ENCODE data around the gene FBXW7.

FBXW7 gene

DNA sequence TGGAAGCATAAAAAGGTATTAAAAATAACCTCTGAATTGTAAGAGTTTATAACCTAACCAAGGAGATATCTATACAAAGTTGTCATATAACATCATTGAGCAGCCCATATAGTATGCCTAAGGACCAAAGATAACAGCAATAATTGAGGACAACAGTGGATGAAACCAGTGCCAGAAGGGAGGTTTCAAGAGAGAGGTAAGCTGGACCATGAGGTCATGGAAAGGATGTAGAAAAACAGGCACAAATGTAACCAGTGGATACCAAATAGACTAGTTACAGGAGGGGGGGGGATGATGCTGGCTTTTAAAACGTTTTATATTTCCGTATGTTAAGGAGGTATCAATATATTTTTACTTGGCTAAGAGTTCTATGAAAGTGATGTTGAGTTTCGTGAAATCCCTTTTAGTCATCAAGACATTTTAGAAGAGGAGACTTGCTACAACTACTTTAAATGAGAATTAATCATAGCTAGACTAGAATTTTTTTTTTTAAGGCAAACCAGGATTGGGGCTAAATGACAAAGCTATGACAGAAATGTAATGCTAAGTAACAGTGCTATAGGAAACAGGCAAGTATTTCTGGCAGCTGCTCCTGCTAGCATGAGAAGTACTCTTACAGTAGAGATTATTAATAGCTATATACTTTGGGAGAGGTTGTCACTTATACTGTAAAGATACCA lies 161.1 kb downstream of the FBXW7 start:
- no peaks in the 10 kb centered on the region for H3K4me1 ChIP-seq (ENCODE audit: control insufficient read depth, insufficient read depth, low read length, unreplicated experiment)
- H3K79me2 ChIP-seq (ENCODE audit: control insufficient read depth, insufficient read depth, low read length, unreplicated experiment), result no peaks in the 10 kb centered on the region
- no peak overlapping the region for H3K4me3 ChIP-seq (ENCODE audit: low read depth, low read length)
- H2AFZ ChIP-seq (ENCODE audit: low read length, unreplicated experiment), result no peak overlapping the region
- no peaks in the 10 kb centered on the region for H3K27me3 ChIP-seq (ENCODE audit: insufficient read depth, low read length)
- H3K27ac ChIP-seq (ENCODE audit: low read depth, low read length), result no peak overlapping the region
- H3K36me3 ChIP-seq (ENCODE audit: insufficient read depth, low read length), result no peaks in the 10 kb centered on the region

DNA sequence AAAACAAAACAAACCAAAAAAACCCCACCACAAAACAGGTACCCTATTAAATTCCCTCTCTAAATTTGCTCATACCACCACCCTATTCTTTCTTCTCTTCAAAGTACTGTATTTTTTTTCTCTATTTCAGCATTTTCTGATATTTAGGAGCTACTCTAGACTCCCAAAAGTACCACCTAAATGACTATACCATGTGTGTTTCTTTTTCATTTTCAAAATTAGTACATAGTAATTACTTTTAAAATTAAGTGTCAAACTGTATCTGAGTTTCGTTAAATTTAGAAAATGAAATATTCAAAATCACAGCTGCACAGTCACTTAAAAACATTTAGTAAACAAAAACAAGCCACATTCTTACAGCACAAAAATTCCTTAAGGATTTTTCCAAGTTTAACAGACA lies 161.7 kb downstream of the FBXW7 start:
- no peaks in the 10 kb centered on the region for H3K79me2 ChIP-seq (ENCODE audit: control insufficient read depth, insufficient read depth, low read length, unreplicated experiment)
- no peak overlapping the region for H3K27ac ChIP-seq (ENCODE audit: low read depth, low read length)
- no peak overlapping the region for H2AFZ ChIP-seq (ENCODE audit: low read length, unreplicated experiment)
- H3K27me3 ChIP-seq (ENCODE audit: insufficient read depth, low read length), result no peaks in the 10 kb centered on the region
- no peaks in the 10 kb centered on the region for H3K36me3 ChIP-seq (ENCODE audit: insufficient read depth, low read length)
- no peak overlapping the region for H3K4me3 ChIP-seq (ENCODE audit: low read depth, low read length)
- no peaks in the 10 kb centered on the region for H3K4me1 ChIP-seq (ENCODE audit: control insufficient read depth, insufficient read depth, low read length, unreplicated experiment)

DNA sequence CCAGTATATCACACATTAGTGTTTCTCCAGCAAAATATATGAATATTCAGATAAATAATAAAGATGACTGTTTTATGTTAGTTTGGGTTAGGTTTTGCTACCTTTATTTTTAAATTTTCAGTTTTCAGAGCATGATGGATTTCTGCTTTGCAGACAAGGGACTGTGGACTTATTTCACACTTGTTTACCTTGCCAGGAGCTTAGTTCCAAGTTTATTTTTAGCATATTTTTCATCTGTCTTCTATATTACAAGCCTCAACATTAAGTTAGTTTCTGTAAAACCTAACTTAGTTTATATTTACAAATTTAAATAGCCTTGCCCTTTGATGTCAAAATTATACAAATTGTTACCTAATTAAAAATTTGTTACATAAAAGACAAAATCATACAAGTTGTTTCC lies 163.4 kb downstream of the FBXW7 start:
- no peak overlapping the region for H3K27ac ChIP-seq (ENCODE audit: low read depth, low read length)
- H3K27me3 ChIP-seq (ENCODE audit: insufficient read depth, low read length), result no peaks in the 10 kb centered on the region
- no peaks in the 10 kb centered on the region for H3K4me1 ChIP-seq (ENCODE audit: control insufficient read depth, insufficient read depth, low read length, unreplicated experiment)
- no peak overlapping the region for H2AFZ ChIP-seq (ENCODE audit: low read length, unreplicated experiment)
- H3K36me3 ChIP-seq (ENCODE audit: insufficient read depth, low read length), result no peaks in the 10 kb centered on the region
- no peak overlapping the region for H3K4me3 ChIP-seq (ENCODE audit: low read depth, low read length)
- H3K79me2 ChIP-seq (ENCODE audit: control insufficient read depth, insufficient read depth, low read length, unreplicated experiment), result no peaks in the 10 kb centered on the region

DNA sequence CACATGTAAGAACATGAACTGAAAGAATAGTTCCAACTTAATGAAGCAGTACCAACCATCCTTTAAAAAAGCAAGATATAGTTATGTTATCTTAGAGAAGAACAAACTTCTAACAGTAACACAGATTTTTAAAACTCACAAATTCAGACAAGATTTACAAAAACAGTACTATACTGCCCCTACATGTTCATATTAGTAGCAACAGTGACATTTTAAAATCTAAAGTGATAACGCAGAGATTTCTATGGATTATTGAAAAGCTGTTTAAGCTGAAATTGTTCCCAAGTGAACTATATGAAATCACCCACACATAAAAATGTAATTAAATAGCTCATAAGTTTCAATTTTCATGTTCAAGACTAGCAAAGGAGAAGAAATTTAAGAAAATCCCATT lies 166.0 kb downstream of the FBXW7 start:
- Histone ChIP-seq H3K27me3 (ENCODE audit: insufficient read depth, low read length) (no peaks in the 10 kb centered on the region), H3K4me3 (ENCODE audit: low read depth, low read length) (no peak overlapping the region), H3K79me2 (ENCODE audit: control insufficient read depth, insufficient read depth, low read length, unreplicated experiment) (no peaks in the 10 kb centered on the region), H3K4me1 (ENCODE audit: control insufficient read depth, insufficient read depth, low read length, unreplicated experiment) (no peaks in the 10 kb centered on the region), H3K27ac (ENCODE audit: low read depth, low read length) (no peak overlapping the region), H2AFZ (ENCODE audit: low read length, unreplicated experiment) (no peak overlapping the region), H3K36me3 (ENCODE audit: insufficient read depth, low read length) (0 out of 2 replicates have a peak, but pooled peaks cover 5% of the 10 kb centered on the region)

DNA sequence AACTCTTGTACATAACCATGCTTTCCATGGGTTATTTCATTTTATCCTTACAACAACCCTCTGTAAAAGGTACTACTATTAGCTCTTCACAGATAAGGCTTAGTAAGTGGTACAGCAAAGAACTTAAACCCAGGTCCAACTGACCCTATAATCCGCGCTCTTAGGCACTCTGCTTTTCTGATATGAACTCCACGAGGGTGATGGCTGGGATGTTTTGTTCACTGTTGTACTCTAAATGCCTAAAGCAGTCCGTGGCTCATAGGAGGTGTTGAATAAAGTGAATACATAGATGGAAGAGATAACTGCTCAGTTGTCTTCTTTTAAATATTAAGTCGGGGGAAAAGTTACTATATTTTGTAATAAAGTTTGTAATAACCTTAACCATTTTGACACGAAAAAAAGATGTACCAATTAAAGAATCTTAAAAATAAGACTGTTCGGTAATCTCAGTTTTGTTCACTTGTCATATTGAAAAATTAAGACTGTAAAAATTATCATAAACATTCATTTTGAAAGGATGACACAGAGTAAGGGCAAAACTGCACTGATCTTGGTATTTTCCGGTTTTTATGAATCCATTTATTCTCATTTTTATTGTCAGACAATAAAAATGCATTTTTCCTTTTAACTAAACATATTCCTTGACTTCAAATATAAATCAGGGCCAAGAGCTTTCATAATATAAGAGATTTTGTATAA lies 166.5 kb downstream of the FBXW7 start:
- H3K27me3 ChIP-seq (ENCODE audit: insufficient read depth, low read length), result no peaks in the 10 kb centered on the region
- H3K79me2 ChIP-seq (ENCODE audit: control insufficient read depth, insufficient read depth, low read length, unreplicated experiment), result no peaks in the 10 kb centered on the region
- H3K4me1 ChIP-seq (ENCODE audit: control insufficient read depth, insufficient read depth, low read length, unreplicated experiment), result peaks cover 2% of the 10 kb centered on the region
- no peak overlapping the region for H3K27ac ChIP-seq (ENCODE audit: low read depth, low read length)
- no peak overlapping the region for H3K4me3 ChIP-seq (ENCODE audit: low read depth, low read length)
- 0 out of 2 replicates have a peak, but pooled peaks cover 5% of the 10 kb centered on the region for H3K36me3 ChIP-seq (ENCODE audit: insufficient read depth, low read length)
- no peak overlapping the region for H2AFZ ChIP-seq (ENCODE audit: low read length, unreplicated experiment)

DNA sequence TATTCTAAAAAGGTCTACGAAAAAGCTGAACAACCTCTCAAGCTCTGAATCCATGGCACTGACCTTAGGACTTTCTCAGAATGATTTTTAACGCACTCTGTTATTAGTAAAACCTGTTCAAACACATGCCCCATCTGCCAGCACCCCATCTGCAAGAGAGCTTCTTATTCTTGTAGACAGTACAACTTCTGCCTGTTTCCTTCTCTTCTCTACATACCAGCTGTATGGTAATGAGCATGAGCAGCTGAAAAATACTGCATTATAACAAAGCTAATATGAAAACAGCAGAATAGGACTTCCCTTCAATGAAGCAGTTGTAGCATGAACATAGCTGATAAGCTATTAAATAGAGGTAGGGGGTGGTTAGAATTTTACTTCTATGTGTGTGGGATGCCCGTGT lies 167.9 kb downstream of the FBXW7 start:
- peaks cover 15% of the 10 kb centered on the region for H3K4me1 ChIP-seq (ENCODE audit: control insufficient read depth, insufficient read depth, low read length, unreplicated experiment)
- no peak overlapping the region for H2AFZ ChIP-seq (ENCODE audit: low read length, unreplicated experiment)
- no peak overlapping the region for H3K4me3 ChIP-seq (ENCODE audit: low read depth, low read length)
- H3K79me2 ChIP-seq (ENCODE audit: control insufficient read depth, insufficient read depth, low read length, unreplicated experiment), result no peaks in the 10 kb centered on the region
- H3K36me3 ChIP-seq (ENCODE audit: insufficient read depth, low read length), result 0 out of 2 replicates have a peak, but pooled peaks cover 5% of the 10 kb centered on the region
- H3K27me3 ChIP-seq (ENCODE audit: insufficient read depth, low read length), result no peaks in the 10 kb centered on the region
- no peak overlapping the region for H3K27ac ChIP-seq (ENCODE audit: low read depth, low read length)

DNA sequence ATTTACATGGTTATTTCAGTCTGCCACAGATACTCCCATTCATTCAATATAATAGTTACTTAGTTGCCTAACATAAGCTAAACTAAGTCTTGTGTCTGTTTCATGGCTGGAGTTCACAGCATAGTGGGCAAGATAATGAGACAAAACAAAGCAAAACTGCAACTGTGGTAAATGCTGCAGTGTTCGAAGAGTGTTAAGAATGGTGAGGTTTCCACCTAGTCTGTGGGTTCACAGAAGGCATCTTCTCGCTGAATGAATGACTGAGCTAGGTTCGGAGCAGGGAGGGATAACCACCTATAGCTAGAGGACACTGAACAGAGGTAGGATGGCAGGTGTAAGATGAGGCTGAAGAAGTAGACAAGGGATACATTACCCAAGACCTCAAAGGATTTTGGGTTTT lies 171.0 kb downstream of the FBXW7 start:
- H3K4me1 ChIP-seq (ENCODE audit: control insufficient read depth, insufficient read depth, low read length, unreplicated experiment), result peaks cover 27% of the 10 kb centered on the region
- no peak overlapping the region for H3K4me3 ChIP-seq (ENCODE audit: low read depth, low read length)
- H2AFZ ChIP-seq (ENCODE audit: low read length, unreplicated experiment), result no peak overlapping the region
- H3K27me3 ChIP-seq (ENCODE audit: insufficient read depth, low read length), result no peaks in the 10 kb centered on the region
- no peak overlapping the region for H3K27ac ChIP-seq (ENCODE audit: low read depth, low read length)
- H3K36me3 ChIP-seq (ENCODE audit: insufficient read depth, low read length), result 0 out of 2 replicates have a peak, but pooled peaks cover 5% of the 10 kb centered on the region
- no peaks in the 10 kb centered on the region for H3K79me2 ChIP-seq (ENCODE audit: control insufficient read depth, insufficient read depth, low read length, unreplicated experiment)

DNA sequence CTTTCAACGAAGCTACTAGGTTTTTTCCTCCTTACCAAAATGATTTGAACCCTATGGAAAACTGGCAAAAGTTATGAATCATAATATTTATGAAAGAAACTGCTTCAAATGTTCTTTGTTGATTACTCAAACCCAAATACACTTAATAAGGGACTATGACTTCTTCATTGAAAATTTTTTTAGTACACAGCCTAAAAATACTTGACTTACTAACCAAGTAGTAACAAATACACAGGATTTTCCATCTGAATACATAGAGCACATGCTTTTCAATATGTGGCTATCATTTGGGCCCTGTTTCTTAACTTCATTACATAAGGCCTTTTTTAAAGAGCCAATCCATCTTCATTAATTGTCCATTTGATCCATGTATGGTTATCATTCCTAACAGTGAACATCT lies 171.5 kb downstream of the FBXW7 start:
- H3K4me3 ChIP-seq (ENCODE audit: low read depth, low read length), result no peak overlapping the region

DNA sequence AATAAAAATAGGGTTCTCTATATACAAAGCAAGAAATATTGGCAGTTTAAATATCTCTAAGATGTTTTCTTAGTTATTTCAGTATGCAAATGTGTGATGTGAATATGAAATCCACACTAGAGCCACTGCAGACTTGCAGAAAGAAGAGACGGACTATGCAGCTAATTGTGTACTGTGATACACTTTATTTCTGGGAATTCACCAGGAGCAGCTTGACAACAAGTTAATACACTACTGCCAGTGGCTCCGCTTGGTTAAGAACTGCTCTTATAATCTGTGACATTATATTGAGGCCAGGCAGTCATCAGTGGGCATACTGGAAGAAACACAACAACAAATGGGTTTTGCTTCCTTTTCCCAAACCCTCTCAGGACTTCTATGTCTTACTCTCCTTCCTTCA lies 172.0 kb downstream of the FBXW7 start:
- no peaks in the 10 kb centered on the region for H3K79me2 ChIP-seq (ENCODE audit: control insufficient read depth, insufficient read depth, low read length, unreplicated experiment)
- H3K4me1 ChIP-seq (ENCODE audit: control insufficient read depth, insufficient read depth, low read length, unreplicated experiment), result peaks cover 36% of the 10 kb centered on the region

More for the DNA sequence above, 171.5 kb downstream of the FBXW7 start:
- no peak overlapping the region for H3K27ac ChIP-seq (ENCODE audit: low read depth, low read length)
- H2AFZ ChIP-seq (ENCODE audit: low read length, unreplicated experiment), result no peak overlapping the region
- no peaks in the 10 kb centered on the region for H3K27me3 ChIP-seq (ENCODE audit: insufficient read depth, low read length)
- peaks cover 32% of the 10 kb centered on the region for H3K4me1 ChIP-seq (ENCODE audit: control insufficient read depth, insufficient read depth, low read length, unreplicated experiment)
- 0 out of 2 replicates have a peak, but pooled peaks cover 5% of the 10 kb centered on the region for H3K36me3 ChIP-seq (ENCODE audit: insufficient read depth, low read length)
- no peaks in the 10 kb centered on the region for H3K79me2 ChIP-seq (ENCODE audit: control insufficient read depth, insufficient read depth, low read length, unreplicated experiment)

DNA sequence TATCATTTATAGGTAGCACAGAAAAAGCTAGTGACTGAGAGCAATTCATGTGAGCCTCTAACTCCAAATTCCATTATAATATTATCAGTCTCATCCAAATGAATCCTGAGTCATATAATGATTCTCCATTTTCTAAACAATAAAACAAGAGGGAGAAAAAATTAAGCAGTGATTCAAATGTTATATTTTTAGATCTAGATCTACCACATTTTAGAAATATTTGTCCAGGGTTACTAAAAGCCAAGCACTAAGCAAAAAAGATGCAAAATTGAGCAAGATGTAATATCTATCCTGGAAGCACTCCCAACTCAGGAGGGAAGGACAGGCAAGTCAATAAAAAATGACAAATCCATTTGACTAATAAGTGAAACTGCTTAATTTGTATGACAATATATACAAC lies 172.8 kb downstream of the FBXW7 start:
- peaks cover 45% of the 10 kb centered on the region for H3K4me1 ChIP-seq (ENCODE audit: control insufficient read depth, insufficient read depth, low read length, unreplicated experiment)
- peaks cover 4% of the 10 kb centered on the region for H3K79me2 ChIP-seq (ENCODE audit: control insufficient read depth, insufficient read depth, low read length, unreplicated experiment)
- H3K36me3 ChIP-seq (ENCODE audit: insufficient read depth, low read length), result 0 out of 2 replicates have a peak, but pooled peaks cover 5% of the 10 kb centered on the region
- no peak overlapping the region for H2AFZ ChIP-seq (ENCODE audit: low read length, unreplicated experiment)
- H3K4me3 ChIP-seq (ENCODE audit: low read depth, low read length), result no peak overlapping the region
- H3K27me3 ChIP-seq (ENCODE audit: insufficient read depth, low read length), result no peaks in the 10 kb centered on the region
- peak overlapping the region; percentile 30 for H3K27ac ChIP-seq (ENCODE audit: low read depth, low read length)

More for the DNA sequence above, 172.0 kb downstream of the FBXW7 start:
- Histone ChIP-seq H3K36me3 (ENCODE audit: insufficient read depth, low read length) (0 out of 2 replicates have a peak, but pooled peaks cover 5% of the 10 kb centered on the region), H3K4me3 (ENCODE audit: low read depth, low read length) (no peak overlapping the region), H3K27me3 (ENCODE audit: insufficient read depth, low read length) (no peaks in the 10 kb centered on the region), H2AFZ (ENCODE audit: low read length, unreplicated experiment) (no peak overlapping the region), H3K27ac (ENCODE audit: low read depth, low read length) (no peak overlapping the region)

DNA sequence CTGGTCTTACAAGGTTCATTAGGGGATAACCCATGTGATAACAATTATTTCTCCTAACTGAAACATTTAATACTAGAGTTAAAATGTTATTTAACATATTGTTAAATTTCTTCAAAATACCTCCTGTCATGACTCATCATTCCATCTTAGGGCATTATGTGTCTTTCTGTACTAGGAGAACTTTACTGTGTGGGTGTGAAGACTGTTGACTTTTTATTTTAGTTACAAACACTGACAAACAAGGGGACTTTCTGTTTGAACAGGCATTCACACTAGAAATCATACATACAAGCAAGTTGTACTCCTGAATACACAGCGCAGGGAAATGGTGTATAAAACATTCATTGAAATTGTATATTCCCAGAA lies 175.9 kb downstream of the FBXW7 start:
- H3K27me3 ChIP-seq (ENCODE audit: insufficient read depth, low read length), result no peaks in the 10 kb centered on the region
- H3K4me1 ChIP-seq (ENCODE audit: control insufficient read depth, insufficient read depth, low read length, unreplicated experiment), result peaks cover 68% of the 10 kb centered on the region
- H3K27ac ChIP-seq (ENCODE audit: low read depth, low read length), result peak overlapping the region; percentile 26
- no peak overlapping the region for H3K4me3 ChIP-seq (ENCODE audit: low read depth, low read length)
- no peaks in the 10 kb centered on the region for H3K36me3 ChIP-seq (ENCODE audit: insufficient read depth, low read length)
- no peak overlapping the region for H2AFZ ChIP-seq (ENCODE audit: low read length, unreplicated experiment)
- peaks cover 4% of the 10 kb centered on the region for H3K79me2 ChIP-seq (ENCODE audit: control insufficient read depth, insufficient read depth, low read length, unreplicated experiment)
